RWPE2 (cell line): ENCODE measurements around the gene THSD4.
A peak's percentile ranks its signal among the peaks of the same experiment; 100 is the strongest.

ENCODE experiments used
- ATAC-seq: fragments of 200-7000 bp; cut with Tn5 transposase; 3 replicates; pipeline ENCODE4 v1.9.1; 2021; ENCODE audit warnings: low read depth
- DNase-seq: peaks from one replicate; pipeline ENCODE4 v3.0.0-alpha.2; 2020; ENCODE audit warnings: low spot score
- H3K27ac ChIP-seq: fragments of 450-650 bp; 2 replicates; pipeline ENCODE4 v1.5.1; 2017; ENCODE audit warnings: mild to moderate bottlenecking; ENCODE audit not compliant: poor library complexity, severe bottlenecking
- H3K27me3 ChIP-seq: fragments of 250-450 bp; sonication (Bioruptor Pico); 2 replicates; pipeline ENCODE4 v1.5.1; 2021; ENCODE audit warnings: mild to moderate bottlenecking, moderate library complexity; ENCODE audit not compliant: insufficient read depth, poor library complexity, severe bottlenecking
- H3K36me3 ChIP-seq: fragments of 250-450 bp; sonication (Bioruptor Pico); 2 replicates; pipeline ENCODE4 v1.5.1; 2020; ENCODE audit warnings: low read depth, mild to moderate bottlenecking, moderate library complexity
- H3K4me1 ChIP-seq: fragments of 250-450 bp; sonication (Bioruptor Pico); 2 replicates; pipeline ENCODE4 v1.5.1; 2021; ENCODE audit warnings: mild to moderate bottlenecking, moderate library complexity; ENCODE audit not compliant: insufficient read depth, poor library complexity, severe bottlenecking
- H3K4me3 ChIP-seq: fragments of 250-450 bp; sonication (Bioruptor Pico); 2 replicates; pipeline ENCODE4 v1.5.1; 2021; ENCODE audit warnings: mild to moderate bottlenecking, moderate library complexity; ENCODE audit not compliant: severe bottlenecking
- H3K9me3 ChIP-seq: fragments of 250-450 bp; sonication (Bioruptor Pico); 2 replicates; pipeline ENCODE4 v1.5.1; 2021; ENCODE audit warnings: mild to moderate bottlenecking, moderate library complexity; ENCODE audit not compliant: severe bottlenecking
- TF ChIP-seq, protein P1 (sequence below): fragments of 450-650 bp; IDR thresholded peaks from one replicate; pipeline ENCODE4 v1.5.1; 2017; ENCODE audit warnings: mild to moderate bottlenecking, moderate library complexity; ENCODE audit not compliant: poor library complexity, severe bottlenecking

THSD4 gene

DNA sequence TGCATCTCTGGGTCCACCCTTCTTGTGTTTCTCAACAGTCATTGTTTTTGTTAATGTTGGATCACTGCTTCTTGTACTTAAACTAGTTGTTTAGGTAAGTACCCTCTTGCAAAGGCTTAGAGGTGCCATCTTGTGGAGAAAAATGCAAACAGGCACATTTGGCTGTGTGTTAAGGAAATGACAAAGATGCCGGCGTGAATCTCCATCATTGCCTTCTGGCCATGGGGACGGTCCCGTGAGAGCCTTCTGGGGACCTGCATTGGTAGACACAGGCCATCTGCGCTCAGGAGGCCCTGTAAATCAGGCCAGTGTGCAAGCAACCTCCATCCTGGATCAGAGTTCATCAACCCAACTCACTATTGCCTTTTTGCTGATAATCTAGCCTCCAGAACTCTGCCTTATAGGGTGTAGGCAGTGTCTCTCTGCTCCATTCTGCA lies 536.5 kb downstream of the THSD4 start:
- Histone ChIP-seq H3K4me3 (no peak overlapping the region), H3K27me3 (no peaks in the 10 kb centered on the region), H3K4me1 (peaks cover 15% of the 10 kb centered on the region), H3K36me3 (no peaks in the 10 kb centered on the region), H3K9me3 (no peaks in the 10 kb centered on the region), H3K27ac (no peak overlapping the region)
- ATAC-seq (peak; percentile 66), DNase-seq (no peak)
- TF ChIP-seq, protein P1, sequence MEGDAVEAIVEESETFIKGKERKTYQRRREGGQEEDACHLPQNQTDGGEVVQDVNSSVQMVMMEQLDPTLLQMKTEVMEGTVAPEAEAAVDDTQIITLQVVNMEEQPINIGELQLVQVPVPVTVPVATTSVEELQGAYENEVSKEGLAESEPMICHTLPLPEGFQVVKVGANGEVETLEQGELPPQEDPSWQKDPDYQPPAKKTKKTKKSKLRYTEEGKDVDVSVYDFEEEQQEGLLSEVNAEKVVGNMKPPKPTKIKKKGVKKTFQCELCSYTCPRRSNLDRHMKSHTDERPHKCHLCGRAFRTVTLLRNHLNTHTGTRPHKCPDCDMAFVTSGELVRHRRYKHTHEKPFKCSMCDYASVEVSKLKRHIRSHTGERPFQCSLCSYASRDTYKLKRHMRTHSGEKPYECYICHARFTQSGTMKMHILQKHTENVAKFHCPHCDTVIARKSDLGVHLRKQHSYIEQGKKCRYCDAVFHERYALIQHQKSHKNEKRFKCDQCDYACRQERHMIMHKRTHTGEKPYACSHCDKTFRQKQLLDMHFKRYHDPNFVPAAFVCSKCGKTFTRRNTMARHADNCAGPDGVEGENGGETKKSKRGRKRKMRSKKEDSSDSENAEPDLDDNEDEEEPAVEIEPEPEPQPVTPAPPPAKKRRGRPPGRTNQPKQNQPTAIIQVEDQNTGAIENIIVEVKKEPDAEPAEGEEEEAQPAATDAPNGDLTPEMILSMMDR: peak; percentile 96

DNA sequence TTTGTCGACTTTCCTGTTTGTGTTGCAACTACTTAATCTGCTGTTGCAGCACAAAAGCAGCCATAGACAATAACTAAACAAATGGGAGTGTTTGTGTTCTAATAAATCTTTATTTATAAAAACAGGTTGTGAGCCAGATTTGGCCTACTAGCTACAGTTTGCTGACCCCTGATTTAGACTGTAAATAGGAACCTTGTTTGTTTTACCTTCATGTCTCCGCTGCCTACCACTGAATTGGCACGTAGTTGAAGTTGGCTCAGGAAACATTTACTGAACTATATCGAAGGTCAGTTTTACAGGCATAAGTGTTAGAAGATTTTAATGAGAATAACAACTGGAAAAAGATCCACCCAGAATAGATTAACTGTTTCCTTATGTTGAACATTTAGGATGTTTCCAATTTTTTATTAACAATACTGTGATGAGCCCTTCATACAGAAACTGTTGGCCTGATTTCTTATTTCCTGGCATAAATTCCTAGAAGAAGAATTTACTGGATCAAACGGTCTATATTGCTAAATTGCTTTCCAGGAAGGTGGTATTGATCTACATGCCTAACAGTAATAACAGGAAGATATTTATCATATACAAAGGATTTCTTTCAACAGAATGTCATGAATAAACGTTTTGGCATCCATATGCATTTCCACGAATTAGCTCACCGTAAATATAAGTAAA lies 538.9 kb downstream of the THSD4 start:
- no peak overlapping the region for H3K4me3 ChIP-seq
- H3K36me3 ChIP-seq: no peaks in the 10 kb centered on the region
- no peaks in the 10 kb centered on the region for H3K9me3 ChIP-seq
- DNase-seq: no peak
- ATAC-seq: no peak
- H3K27ac ChIP-seq: no peak overlapping the region
- H3K4me1 ChIP-seq: peaks cover 14% of the 10 kb centered on the region
- H3K27me3 ChIP-seq: no peaks in the 10 kb centered on the region
- TF ChIP-seq, protein P1: no peak

DNA sequence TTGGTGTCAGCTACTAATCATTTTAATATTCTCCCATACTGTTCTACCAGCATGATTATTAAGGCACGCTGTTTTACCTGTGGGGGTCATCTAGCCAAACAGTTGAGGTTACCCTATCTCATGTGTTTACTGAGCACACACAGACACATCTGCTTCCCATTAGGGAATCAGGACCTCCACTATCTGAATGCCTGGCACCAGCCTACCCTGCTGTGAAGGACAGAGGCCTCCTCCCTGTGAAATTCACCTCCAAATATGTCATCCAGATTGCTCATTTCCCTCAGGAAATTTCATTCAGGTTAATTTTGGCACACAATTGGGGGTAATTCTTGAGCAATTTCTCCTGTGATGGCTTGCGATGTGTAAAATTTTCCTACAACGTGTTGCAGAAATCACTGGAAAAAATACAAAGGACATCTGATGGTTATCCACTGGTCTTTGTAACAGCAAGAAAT lies 539.5 kb downstream of the THSD4 start:
- no peak overlapping the region for H3K27ac ChIP-seq
- peaks cover 9% of the 10 kb centered on the region for H3K4me1 ChIP-seq
- DNase-seq: no peak
- H3K4me3 ChIP-seq: no peak overlapping the region
- no peak for ATAC-seq
- no peaks in the 10 kb centered on the region for H3K27me3 ChIP-seq
- no peaks in the 10 kb centered on the region for H3K9me3 ChIP-seq
- TF ChIP-seq, protein P1: no peak
- H3K36me3 ChIP-seq: no peaks in the 10 kb centered on the region

DNA sequence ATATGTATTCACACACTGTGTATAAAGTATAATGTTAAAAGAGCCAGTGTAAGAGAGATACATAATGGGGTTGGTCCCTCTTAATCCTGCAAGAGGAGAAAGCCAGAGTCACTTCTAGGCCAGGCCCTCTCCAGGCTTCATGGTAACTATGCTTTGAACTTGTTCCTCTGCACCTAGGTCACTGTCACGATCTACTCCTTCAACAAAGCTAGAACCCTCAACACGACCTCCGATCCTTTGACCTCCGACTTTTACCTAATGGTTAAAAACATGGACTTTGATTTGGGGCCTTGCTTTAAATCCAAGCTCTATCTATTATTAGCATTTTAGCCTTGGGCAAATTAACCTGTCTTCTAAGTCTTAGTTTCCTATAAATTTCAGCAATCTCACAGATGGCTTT lies 541.2 kb downstream of the THSD4 start:
- Histone ChIP-seq H3K36me3 (peaks cover 9% of the 10 kb centered on the region; the same call in 1 of the 2 replicates), H3K27me3 (no peaks in the 10 kb centered on the region), H3K4me1 (peaks cover 5% of the 10 kb centered on the region), H3K4me3 (no peak overlapping the region), H3K27ac (no peak overlapping the region), H3K9me3 (no peaks in the 10 kb centered on the region)
- ATAC-seq: no peak
- TF ChIP-seq, protein P1: no peak
- no peak for DNase-seq

DNA sequence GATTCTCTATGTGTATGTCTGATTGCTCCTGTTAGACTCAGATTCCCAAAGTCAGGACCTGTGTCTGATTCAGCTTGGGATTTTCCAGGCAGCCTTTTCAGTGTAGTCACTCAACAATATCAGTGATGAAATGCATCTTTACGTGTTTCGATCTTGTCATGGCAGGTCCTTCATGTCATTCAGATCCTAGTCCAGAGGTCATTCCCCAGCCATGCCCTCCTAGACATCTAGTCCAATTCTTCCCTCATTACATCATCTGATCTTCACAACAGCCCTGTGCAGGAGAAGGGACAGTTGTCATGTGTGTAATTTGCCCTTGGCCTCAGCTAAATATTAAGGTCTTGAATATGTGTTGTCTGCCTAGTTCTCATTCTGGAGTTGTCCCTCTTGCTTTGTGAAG lies 541.9 kb downstream of the THSD4 start:
- Histone ChIP-seq H3K4me1 (peaks cover 5% of the 10 kb centered on the region), H3K4me3 (no peak overlapping the region), H3K36me3 (peaks cover 13% of the 10 kb centered on the region), H3K27me3 (no peaks in the 10 kb centered on the region), H3K27ac (no peak overlapping the region), H3K9me3 (no peaks in the 10 kb centered on the region)
- ATAC-seq (no peak), DNase-seq (no peak)
- TF ChIP-seq, protein P1: no peak
